GM19099 (cell line): ENCODE measurements around the gene CD200R1L.

Source experiments
- POLR2A ChIP-seq: IDR thresholded peaks from 3 replicates; pipeline ENCODE4 v1.6.1; 2011; ENCODE audit warnings: low read depth; ENCODE audit not compliant: insufficient read length; ENCODE audit errors: extremely low read depth

The CD200R1L gene

DNA sequence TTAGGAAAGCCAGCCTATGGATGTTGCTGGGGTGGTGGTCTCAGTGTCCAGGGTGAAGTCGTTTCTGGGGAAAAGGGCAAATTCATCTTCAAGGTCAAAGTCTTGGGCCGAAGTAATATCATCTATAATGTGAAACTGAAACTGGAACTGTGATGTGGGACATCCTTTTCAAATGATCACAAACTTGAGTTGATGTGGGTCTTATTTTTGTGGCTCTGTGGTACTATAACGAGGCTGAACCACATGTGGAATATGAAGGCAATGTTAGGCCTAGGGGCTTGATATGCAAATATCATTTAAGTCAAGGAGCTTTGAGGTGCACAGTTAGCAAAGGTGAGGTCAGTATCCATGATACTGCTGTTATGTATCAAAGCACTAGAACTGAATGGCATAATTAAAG is 1.5 kb upstream of the CD200R1L start:
- TF ChIP-seq POLR2A = no peak

DNA sequence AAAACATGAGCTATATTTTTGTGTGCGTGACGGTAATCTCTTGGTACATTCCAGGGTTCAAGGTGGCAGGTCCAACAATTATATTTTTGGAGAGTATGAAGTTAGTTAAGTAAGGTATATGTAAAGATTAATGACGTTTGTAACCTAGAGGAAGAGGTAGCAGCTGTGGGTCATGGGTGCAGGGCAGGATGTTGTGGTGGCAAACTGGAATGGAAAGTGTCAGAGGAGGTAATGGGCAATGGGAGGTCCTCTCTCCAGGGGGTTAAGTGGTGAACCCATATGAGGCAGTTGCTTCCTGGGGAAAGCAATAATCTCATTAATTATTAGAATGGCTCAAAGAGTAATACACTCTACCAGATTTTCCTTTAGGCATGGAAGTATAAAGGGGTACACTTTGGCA is 1.0 kb upstream of the CD200R1L start:
- no peak for TF ChIP-seq POLR2A

GRCh38 chr3:112845772-112846171 is 892 bp downstream of the CD200R1L start:
- no peak for TF ChIP-seq POLR2A

DNA sequence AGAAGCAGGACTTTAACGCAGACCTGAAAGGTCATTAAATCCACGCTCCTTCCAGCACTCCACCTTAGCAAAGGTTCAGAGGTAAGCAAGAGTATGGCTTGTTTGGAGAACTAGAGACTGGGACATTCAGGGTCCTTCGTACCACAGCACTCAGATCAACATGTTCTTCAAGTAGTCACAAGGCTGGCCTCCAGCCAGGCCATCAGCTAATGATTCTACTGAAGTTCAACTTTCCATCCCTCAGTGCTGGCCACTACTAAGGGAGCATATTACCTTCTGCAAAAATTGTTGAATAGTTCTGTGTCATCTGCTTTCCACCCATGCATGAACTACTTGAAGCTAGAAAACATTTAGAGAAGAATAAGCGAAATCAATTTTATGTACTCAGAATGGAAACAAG is 17.6 kb downstream of the CD200R1L start:
- no peak for TF ChIP-seq POLR2A

- TF ChIP-seq POLR2A = no peak
Observed at GRCh38 chr3:112822064-112823055, 24.3 kb downstream of the CD200R1L start.

- no peak for TF ChIP-seq POLR2A
Observed at GRCh38 chr3:112818289-112818688, 28.4 kb downstream of the CD200R1L start.

- TF ChIP-seq POLR2A = no peak
Observed at GRCh38 chr3:112817797-112818196, 28.9 kb downstream of the CD200R1L start.

DNA sequence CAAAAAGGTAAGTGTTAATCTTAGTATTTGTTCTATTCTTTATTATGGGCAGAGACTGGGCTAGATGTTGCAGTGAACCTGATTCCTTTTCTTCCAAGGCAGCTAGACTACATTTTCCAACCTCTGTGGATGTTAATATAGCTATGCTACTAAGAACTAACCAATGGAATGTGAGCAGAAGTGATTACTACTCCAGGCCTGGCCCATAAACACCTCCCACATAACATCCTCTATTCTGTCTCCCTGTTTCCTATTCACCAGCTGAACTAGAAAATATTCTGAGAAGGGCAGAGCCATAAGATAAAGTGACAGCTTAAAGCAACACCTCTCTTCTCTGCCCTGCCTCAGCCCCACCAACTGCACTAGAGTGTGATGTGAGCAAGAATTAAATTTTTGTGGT is 29.4 kb downstream of the CD200R1L start:
- TF ChIP-seq POLR2A = no peak

DNA sequence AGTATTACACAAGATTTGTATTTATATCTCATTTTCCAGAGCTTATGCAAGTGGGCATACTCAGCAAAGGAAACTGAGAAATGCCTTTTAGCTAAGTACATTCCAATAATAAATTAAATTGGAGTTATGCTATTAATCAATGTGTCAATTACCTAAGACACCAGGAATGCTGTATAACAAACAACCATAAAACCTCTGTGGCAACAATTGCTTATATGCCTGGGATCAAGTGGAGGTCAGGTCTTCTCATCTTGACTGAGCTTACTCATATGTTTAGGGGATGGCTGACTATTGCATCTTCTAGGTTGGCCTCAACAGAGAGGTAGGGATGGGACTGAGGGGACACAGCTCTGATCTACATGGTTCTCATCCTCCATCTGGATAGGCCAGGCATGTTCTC is 30.7 kb downstream of the CD200R1L start:
- TF ChIP-seq POLR2A = no peak

DNA sequence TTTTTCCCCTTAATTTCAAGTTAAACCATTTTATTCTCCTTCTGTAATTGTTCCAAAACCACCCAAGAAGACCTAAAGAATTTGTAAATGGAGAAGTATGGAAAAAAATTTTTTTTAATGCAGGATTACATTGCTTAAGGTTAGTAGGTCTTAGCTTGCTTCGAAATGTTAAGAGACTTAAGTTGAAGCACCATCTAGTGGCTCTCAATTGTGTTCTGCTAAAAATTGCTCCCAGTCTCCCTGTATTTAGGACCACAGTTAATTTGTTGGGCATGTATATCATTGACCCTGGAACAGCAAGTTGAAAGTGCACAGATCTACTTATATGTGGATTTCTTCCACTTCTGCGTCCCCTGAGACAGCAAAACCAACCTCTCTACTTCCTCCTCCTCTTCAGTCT is 32.4 kb downstream of the CD200R1L start:
- no peak for TF ChIP-seq POLR2A

GRCh38 chr3:112813723-112814171 is 32.9 kb downstream of the CD200R1L start:
- no peak for TF ChIP-seq POLR2A

GRCh38 chr3:112813016-112813415 is 33.6 kb downstream of the CD200R1L start:
- no peak for TF ChIP-seq POLR2A

- no peak for TF ChIP-seq POLR2A
Observed at GRCh38 chr3:112811917-112812660, 34.6 kb downstream of the CD200R1L start.

- no peak for TF ChIP-seq POLR2A
Observed at GRCh38 chr3:112811131-112811884, 35.4 kb downstream of the CD200R1L start.

DNA sequence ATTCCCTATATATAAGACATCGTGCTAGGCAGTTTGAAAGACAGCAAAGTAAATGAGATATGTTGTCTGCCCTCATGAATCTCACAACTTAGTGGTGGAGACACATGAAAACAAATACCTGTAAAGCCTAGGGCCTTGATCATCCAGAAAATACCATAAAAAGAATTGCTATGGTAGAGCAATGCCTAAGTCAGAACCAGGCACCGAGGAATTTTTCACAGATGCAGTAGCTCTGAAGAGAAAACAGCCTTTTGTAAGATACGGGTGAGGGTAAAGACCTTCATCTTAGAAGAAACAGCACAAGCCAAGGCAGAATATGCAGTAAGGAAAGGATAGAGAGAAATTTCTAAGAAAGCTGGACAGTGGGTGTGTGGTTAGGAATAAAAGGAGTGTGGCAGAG is 36.1 kb downstream of the CD200R1L start:
- TF ChIP-seq POLR2A = no peak
